GM21717 (cell line): ENCODE data around the gene SPACA7.
"Not testable (repeated sequence)": the region's sequence is repeated elsewhere in the genome, so short reads cannot be mapped to it uniquely, and the experiment has no call there.

ENCODE experiments used
- ATAC-seq: cut with Tn5 transposase; IDR thresholded peaks from one replicate; pipeline ENCODE4 v1.9.1; 2021; ENCODE audit warnings: mild to moderate bottlenecking, moderate library complexity; ENCODE audit not compliant: unreplicated experiment

Gene SPACA7

GRCh38 chr13:112416647-112417046 is 40.5 kb downstream of the SPACA7 start:
- ATAC-seq = no peak

GRCh38 chr13:112417079-112417478 is 40.9 kb downstream of the SPACA7 start:
- ATAC-seq = no peak

DNA sequence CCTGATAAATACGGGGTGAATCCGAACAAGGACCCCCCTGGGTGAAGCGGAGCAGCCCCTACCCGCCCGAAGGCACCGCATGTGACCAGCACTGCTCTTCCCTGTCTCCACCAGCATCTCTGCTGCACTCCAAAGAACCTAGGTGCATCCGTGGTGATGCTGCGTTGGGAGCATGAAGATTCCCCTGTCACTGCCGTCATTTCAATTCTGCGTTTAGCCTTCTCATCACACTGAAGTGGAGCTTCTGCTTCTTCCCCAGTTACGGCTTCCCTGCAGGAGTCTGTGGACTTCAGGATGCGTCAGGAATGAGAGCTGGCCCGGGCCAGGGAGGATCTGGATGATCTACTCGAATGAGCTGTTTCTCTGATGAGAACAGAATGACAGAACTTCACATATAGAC is 47.9 kb downstream of the SPACA7 start:
- no peak for ATAC-seq

DNA sequence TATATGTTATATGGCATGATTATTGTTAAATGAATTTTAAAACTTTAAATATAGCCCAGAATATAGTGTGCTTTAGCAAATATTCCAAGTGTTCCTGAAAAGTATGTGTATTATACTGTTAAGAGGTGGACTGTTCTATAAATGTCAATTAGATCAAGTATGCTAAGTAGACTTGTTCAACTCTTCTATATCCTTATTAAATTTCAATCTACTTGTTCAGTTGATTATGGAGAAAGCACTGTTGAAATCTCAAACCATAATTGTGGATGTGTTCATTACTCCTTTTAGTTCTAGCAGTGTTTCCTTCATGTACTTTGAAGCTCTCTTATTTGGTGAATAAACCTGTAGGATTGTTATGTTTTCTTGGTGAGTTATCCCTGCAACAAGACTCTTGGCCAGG is 52.5 kb downstream of the SPACA7 start:
- no peak for ATAC-seq

GRCh38 chr13:112431734-112432133 is 55.6 kb downstream of the SPACA7 start:
- ATAC-seq = no peak

GRCh38 chr13:112432734-112433133 is 56.6 kb downstream of the SPACA7 start:
- ATAC-seq = not testable (repeated sequence)

- not testable (repeated sequence) for ATAC-seq
These were observed 57.4 kb downstream of the SPACA7 start for GRCh38 chr13:112433517-112433916.

DNA sequence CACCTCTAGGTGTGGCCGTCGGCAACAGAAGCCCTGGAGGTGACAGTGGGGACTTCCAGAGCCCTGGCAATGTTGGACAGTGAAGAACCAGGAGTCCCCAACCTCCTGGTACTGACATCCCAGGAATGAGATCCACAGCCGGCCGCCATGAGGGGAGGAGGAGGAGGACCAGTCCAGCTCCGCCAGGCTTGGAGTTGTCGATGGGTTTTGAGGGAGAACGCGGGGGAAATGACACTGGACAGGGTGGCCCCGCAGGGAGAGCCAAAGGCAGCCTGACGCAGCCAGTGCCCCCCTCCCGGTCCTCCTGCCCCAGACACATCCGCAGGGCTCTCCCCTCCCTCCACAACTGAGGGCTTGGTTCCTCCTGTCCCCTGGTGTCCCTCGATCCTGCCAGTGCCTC is 57.9 kb downstream of the SPACA7 start:
- ATAC-seq = no peak

- no peak for ATAC-seq
These were observed 58.9 kb downstream of the SPACA7 start for GRCh38 chr13:112434937-112435523.

DNA sequence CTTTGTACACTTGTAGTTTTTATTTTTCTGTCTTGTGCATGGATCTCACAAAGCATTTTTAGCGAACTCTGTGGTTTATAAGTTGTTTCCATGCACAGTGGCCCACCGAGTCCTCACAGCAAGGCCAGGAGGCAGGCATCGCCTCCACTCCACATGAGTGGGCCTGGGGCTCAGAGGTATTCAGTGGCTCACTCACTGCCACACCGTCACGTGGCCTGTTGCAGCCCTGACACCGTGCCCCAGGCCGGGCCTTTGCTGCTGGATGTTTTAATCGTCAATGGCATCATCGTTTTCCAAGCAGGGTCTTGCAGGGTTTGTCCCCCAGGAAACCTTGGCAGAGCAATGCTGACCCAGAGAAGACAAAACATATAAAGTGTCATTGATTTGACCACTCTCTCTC is 59.8 kb downstream of the SPACA7 start:
- ATAC-seq = no peak

DNA sequence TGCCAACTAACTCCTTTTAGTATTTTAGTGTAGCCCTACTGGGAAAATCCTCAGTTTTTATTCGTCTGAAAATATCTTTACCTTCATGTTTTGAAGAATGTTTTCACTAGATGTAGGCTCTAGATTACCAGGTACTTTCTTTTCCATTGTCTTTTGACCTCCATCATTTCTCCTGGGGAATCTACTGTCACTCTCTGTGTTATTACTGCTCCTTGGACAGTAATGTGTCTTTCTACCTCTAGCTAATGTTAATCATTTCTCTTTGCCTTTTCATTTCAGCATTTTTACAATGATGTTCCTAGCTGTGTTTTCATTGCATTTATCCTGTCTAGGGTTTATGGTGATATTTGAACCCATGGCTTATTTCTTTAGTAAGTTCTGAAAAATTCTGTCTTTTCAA is 61.9 kb downstream of the SPACA7 start:
- ATAC-seq = no peak

GRCh38 chr13:112438515-112438914 is 62.4 kb downstream of the SPACA7 start:
- no peak for ATAC-seq

DNA sequence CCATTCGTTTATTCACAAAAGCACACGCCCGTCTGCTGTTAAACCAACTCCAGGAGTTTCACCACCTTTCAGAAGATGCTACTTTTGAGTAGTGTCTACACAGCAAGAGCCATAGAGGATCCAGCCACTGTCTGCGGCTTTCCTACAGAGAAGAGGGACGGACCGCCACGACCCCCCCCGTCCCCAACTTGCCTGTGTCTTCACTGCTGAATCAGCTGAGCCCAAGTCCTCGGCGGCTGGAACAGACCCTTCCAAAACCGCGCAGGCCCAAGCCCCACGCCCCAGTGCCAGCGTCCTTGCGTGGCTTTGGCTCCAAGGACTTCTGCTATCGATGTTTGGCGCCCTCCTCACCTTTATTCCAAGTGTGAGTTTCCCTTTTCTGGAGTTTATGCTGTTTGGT is 65.1 kb downstream of the SPACA7 start:
- no peak for ATAC-seq

DNA sequence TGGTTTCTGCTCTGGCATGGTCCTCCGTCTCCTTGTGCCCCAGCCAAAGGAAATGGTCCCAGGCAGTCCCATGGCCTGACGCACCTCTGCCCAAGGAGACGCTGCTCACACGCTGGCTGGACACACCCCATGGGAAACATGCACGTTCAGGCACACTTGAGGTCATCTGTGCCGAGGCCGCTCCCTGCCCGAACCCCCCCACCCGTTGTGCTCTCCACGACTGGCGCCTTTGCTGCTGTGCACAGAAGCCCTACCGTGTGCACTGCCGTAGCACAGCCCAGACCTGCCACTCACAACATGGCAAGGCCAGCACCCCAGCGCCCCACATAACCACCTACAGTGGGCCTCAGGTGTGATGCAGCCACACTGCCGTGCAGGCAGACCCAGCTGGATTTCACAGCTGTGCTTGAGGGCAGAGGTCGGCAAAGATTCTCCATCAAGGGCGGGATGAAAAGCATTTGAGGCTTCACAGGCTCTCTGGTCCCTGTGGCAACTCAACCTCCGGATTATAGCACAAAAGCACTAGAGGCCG is 65.7 kb downstream of the SPACA7 start:
- no peak for ATAC-seq

DNA sequence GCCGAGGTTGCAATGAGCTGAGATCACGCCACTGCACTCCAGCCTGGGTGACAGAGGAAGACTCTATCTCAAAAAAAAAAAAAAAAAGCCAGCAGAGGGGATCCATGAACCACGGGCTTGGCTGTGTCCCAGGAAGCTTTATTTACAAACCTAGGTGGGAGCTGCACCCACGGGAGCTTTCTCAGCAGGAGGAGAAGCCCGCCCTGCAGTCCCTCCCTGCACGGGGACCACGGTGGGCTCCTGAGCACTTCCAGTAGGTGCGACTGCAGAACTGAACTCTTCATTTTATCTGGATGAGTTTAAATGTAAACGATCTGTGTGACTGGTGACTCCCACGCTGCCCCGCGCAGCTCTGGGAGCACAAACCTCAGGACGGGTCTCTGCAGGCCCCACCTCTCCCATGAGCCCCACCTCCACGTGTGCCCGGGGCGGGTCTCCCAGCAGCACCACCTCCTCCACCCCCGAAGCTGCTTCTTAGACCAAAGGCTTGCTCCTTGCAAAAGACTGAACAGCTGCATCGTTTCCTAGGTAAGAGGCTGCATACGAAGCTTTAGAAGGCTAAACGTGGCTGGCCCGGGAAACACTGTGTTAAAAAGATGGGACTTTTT is 66.4 kb downstream of the SPACA7 start:
- no peak for ATAC-seq

DNA sequence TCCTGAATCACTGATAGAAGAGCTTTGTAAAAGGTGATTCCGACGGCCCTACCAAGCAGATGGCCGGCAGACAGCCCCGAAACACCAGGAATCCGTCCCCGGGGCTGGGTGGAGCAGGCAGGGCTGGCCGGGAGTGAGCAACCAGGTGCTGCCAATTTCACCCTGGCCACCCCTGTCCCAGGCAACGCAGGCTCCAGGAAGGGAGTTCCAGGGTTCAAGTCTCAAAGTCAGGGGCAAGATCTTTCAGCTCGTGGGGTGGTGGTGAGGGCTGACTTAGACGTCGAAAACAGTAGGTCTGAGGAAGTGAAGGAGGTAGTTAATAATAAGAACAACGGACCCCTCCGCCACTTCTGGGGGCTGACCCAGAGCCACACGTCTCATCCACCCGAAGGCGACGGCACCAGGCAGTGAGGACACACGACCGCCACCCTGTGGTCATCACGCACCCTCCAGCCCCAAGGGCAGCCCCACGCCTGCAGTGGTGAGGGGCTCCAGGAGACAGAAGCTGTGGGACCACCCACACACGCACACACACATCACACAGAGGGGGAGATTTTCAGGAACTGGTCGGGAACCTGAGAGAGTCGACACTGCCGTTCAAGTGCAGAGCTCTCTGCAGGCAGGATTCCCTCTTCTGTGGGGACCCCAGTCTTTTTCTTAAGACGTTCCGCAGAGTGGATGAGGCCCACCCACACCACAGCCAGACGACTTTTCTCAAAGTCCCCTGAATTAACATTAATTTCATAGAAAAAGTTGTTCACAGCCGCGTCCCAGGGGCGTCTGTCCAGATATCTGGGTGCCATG is 67.2 kb downstream of the SPACA7 start:
- ATAC-seq = no peak

GRCh38 chr13:112443995-112444311 is 67.8 kb downstream of the SPACA7 start:
- no peak for ATAC-seq

DNA sequence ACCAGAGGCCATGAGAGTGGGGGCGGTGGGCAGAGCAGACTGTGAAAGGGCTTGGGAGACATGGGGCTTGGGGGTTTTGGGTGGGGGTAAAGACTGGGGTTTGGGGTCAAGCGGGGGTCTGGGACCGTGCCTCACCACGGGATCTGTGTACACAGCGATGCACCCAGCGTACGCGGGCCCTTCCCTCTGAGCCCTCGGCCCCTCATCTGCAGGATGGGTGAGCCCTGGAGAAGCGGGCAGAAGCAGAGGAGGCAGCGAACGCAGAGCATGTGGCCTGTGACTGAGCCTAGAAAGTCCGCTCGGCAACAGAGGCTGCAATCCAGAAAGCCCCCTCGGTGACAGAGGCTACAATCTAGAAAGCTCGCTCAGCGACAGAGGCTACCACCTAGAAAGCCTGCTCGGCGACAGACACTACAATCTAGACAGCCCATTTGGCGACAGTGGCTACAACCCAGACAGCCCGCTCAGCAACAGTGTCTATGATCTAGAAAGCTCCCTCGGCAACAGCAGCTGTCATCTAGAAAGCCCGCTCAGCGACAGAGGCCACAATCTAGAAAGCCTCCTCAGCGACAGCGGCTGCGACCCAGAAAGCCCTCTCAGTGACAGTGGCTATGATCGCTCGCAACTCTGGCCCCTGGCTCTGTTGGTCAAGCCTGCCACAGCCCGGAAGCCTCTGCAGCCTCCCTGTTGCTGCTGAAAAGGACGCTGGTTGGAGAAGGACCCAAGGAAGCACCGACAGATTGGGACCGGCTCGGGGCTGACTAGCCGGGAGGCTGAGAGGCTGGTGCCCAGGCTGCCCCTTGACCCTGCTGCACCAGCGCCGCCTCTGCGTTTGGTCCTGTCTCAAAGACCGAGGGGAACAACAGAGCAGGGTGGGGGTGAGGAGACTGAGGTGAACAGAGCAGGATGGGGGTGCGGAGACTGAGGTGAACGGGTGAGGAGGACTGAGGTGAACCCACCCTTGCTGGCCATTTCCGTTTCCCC is 68.6 kb downstream of the SPACA7 start:
- ATAC-seq = no peak

GRCh38 chr13:112445411-112446271 is 69.5 kb downstream of the SPACA7 start:
- ATAC-seq = no peak

GRCh38 chr13:112446347-112446861 is 70.2 kb downstream of the SPACA7 start:
- ATAC-seq = no peak
